ENCODE measurements around the gene KBTBD13. TPM values are rescaled to one million over a fixed set of nuclear protein-coding genes. Genes with fewer than 3 reads are reported as not detected.

Gene KBTBD13
- polyA plus RNA-seq, 1 donor (not counting 4 experiments of a cell fraction or from before 2014, with no cell fraction given), result not detected

DNA sequence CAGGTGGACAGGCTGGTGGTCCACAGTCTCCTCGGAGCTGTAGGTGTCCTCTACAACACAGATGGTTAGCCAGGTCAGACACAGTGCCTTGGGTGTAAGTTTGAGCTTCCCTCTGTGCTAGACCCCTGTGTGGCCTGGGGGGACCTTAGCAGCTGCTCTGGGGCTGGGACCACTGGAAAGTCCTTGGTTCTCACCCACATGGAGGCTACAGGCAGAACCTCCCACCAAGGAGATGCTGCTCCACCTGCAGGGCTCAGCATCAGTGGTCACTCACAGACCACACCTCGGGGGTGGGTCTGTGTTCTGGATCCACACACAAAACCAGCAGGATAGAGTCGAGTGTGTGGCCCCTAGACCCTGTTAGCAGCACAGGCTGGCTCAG is 17.2 kb upstream of the KBTBD13 start:
- Histone ChIP-seq H3K4me2 (ENCODE audit: control insufficient read depth, extremely low read depth, insufficient read depth, low read depth, low read length) (no peak overlapping the region), H3K9me3 (ENCODE audit: control insufficient read depth, low read depth, low read length) (no peaks in the 10 kb centered on the region), H3K36me3 (ENCODE audit: control insufficient read depth in 2 of 2, extremely low read depth in 1 of 2, insufficient read depth in 2 of 2, low read length in 2 of 2) (no peaks in the 10 kb centered on the region), H4K20me1 (ENCODE audit: control insufficient read depth, extremely low read depth, insufficient read depth, low read length) (no peaks in the 10 kb centered on the region), H2AFZ (ENCODE audit: control insufficient read depth, low read length) (no peak overlapping the region), H3K4me1 (ENCODE audit: control insufficient read depth, extremely low read depth, insufficient read depth, low read length) (no peaks in the 10 kb centered on the region), H3K9ac (ENCODE audit: control insufficient read depth, extremely low read depth, insufficient read depth, low read length) (no peak overlapping the region), H3K79me2 (ENCODE audit: control insufficient read depth, insufficient read depth, low read length) (no peaks in the 10 kb centered on the region), H3K27ac (ENCODE audit: control insufficient read depth, insufficient read depth, low read length) (no peak overlapping the region), H3K9me1 (ENCODE audit: control insufficient read depth, extremely low read depth, insufficient read depth, low read length) (no peaks in the 10 kb centered on the region), H3K4me3 (ENCODE audit: control insufficient read depth in 2 of 3, extremely low read depth in 1 of 3, insufficient read depth in 2 of 3, low read depth in 1 of 3, low read length in 3 of 3) (no peak overlapping the region), H3K27me3 (ENCODE audit: control insufficient read depth, extremely low read depth, insufficient read depth, low read length) (peaks cover 11% of the 10 kb centered on the region)
- TF ChIP-seq, protein P1, sequence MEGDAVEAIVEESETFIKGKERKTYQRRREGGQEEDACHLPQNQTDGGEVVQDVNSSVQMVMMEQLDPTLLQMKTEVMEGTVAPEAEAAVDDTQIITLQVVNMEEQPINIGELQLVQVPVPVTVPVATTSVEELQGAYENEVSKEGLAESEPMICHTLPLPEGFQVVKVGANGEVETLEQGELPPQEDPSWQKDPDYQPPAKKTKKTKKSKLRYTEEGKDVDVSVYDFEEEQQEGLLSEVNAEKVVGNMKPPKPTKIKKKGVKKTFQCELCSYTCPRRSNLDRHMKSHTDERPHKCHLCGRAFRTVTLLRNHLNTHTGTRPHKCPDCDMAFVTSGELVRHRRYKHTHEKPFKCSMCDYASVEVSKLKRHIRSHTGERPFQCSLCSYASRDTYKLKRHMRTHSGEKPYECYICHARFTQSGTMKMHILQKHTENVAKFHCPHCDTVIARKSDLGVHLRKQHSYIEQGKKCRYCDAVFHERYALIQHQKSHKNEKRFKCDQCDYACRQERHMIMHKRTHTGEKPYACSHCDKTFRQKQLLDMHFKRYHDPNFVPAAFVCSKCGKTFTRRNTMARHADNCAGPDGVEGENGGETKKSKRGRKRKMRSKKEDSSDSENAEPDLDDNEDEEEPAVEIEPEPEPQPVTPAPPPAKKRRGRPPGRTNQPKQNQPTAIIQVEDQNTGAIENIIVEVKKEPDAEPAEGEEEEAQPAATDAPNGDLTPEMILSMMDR (optimal IDR thresholded peaks at IDR 0.05 in 1 of 3, IDR thresholded peaks at IDR 0.05 in 1 of 3, conservative IDR thresholded peaks at IDR 0.05 in 1 of 3; ENCODE audit: extremely low read depth in 1 of 3, insufficient read depth in 2 of 3, low read length in 3 of 3), result no peak
- TF ChIP-seq EZH2 (IDR thresholded peaks at IDR 0.05; ENCODE audit: low read length), result no peak
- FAIRE-seq (no peak), DNase-seq (ENCODE audit: low read depth, low spot score) (no peak)
- dilution Hi-C loops (cut with MboI; ENCODE audit: extremely low pct_ligation_motif_present, low sequenced_read_pairs), result no loop called here

DNA sequence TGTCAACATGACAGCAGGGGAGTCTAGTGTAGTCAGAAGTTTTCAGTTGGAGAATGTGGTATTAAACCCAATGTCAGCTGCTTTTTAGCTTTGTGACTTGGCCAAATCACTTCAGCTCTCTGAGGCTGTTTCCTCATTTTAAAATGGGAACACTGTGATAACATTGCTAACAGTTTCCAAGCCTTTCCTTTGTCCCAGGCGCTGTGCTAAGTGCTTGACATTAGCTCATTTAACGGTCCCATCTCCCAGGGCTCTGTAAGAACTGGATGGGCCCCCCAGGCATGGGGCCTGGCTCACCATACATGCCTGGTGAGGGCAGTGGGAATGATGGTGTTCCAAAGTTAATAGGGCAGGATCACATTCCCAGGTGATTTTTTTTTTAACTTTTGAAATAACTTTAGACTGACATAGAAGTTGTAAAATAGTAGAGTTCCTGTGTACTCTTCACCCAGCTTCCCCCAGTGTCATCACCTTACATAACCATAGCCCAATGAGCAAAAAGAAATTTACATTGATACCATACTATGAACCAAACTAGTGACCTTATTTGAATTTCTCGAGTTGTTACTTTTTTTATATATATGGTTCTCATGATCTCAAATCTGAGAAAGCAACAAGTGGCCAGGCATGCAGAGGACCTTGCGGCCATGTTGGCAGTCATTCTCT is 16.5 kb upstream of the KBTBD13 start:
- dilution Hi-C loops (cut with MboI; ENCODE audit: extremely low pct_ligation_motif_present, low sequenced_read_pairs), result no loop called here
- DNase-seq (ENCODE audit: low read depth, low spot score) (no peak), FAIRE-seq (no peak)
- H3K27me3 ChIP-seq (ENCODE audit: control insufficient read depth, extremely low read depth, insufficient read depth, low read length), result peaks cover 11% of the 10 kb centered on the region
- no peak overlapping the region for H2AFZ ChIP-seq (ENCODE audit: control insufficient read depth, low read length)
- H3K36me3 ChIP-seq (ENCODE audit: control insufficient read depth in 2 of 2, extremely low read depth in 1 of 2, insufficient read depth in 2 of 2, low read length in 2 of 2), result no peaks in the 10 kb centered on the region
- H3K4me3 ChIP-seq (ENCODE audit: control insufficient read depth in 2 of 3, extremely low read depth in 1 of 3, insufficient read depth in 2 of 3, low read depth in 1 of 3, low read length in 3 of 3), result no peak overlapping the region
- no peak overlapping the region for H3K9ac ChIP-seq (ENCODE audit: control insufficient read depth, extremely low read depth, insufficient read depth, low read length)
- no peaks in the 10 kb centered on the region for H3K4me1 ChIP-seq (ENCODE audit: control insufficient read depth, extremely low read depth, insufficient read depth, low read length)
- no peak overlapping the region for H3K4me2 ChIP-seq (ENCODE audit: control insufficient read depth, extremely low read depth, insufficient read depth, low read depth, low read length)
- H3K9me1 ChIP-seq (ENCODE audit: control insufficient read depth, extremely low read depth, insufficient read depth, low read length), result no peaks in the 10 kb centered on the region
- H3K27ac ChIP-seq (ENCODE audit: control insufficient read depth, insufficient read depth, low read length), result no peak overlapping the region
- H3K9me3 ChIP-seq (ENCODE audit: control insufficient read depth, low read depth, low read length), result no peaks in the 10 kb centered on the region
- H3K79me2 ChIP-seq (ENCODE audit: control insufficient read depth, insufficient read depth, low read length), result no peaks in the 10 kb centered on the region
- no peak for TF ChIP-seq EZH2 (IDR thresholded peaks at IDR 0.05; ENCODE audit: low read length)
- TF ChIP-seq, protein P1 (optimal IDR thresholded peaks at IDR 0.05 in 1 of 3, IDR thresholded peaks at IDR 0.05 in 1 of 3, conservative IDR thresholded peaks at IDR 0.05 in 1 of 3; ENCODE audit: extremely low read depth in 1 of 3, insufficient read depth in 2 of 3, low read length in 3 of 3), result no peak
- no peaks in the 10 kb centered on the region for H4K20me1 ChIP-seq (ENCODE audit: control insufficient read depth, extremely low read depth, insufficient read depth, low read length)

Measured in keratinocyte (primary cell).